ENCODE data around the gene OR2B2. TPM values are rescaled to one million over a fixed set of nuclear protein-coding genes. Genes with fewer than 3 reads are reported as not detected.

OR2B2 gene
- not detected for total RNA-seq
- not detected for polyA plus RNA-seq
- long read RNA-seq, donor 1, result 0 reads
- long read RNA-seq, donor 2, result 0 reads
- long read RNA-seq, donor 3, result 0 reads

DNA sequence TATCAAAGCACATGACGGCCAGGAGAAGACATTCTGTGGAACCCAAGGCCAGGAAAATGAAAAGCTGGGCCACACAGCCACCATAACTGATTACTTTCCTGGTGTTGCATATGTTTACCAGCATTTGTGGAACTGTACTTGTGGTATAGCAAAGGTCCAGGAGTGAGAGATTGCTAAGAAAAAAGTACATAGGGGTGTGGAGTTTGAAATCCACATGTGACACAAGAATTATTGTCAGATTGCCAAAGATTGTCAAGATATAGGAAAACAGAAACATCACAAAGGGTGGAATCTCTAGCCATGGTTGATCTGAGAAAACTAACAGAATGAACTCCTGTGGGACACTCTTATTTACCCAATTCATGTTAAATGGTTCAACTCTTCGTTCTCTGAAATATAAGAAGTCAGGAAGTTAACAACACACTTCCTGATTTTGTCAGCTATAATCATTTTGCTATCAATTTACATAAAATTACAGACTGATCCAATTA lies at the start of gene OR2B2:
Gene OR2B2 (minus strand): TSS at position 441 of the 491 bp plus-strand sequence. CDS start 77 bp downstream, at position 364.
- intact Hi-C loops (cut with DNase I), result no loop called here
- WGBS, 3 donors, result 72 to 78% (median 78%) methylated on average over 2 of the region's 2 CpGs
- TF ChIP-seq, protein P1, sequence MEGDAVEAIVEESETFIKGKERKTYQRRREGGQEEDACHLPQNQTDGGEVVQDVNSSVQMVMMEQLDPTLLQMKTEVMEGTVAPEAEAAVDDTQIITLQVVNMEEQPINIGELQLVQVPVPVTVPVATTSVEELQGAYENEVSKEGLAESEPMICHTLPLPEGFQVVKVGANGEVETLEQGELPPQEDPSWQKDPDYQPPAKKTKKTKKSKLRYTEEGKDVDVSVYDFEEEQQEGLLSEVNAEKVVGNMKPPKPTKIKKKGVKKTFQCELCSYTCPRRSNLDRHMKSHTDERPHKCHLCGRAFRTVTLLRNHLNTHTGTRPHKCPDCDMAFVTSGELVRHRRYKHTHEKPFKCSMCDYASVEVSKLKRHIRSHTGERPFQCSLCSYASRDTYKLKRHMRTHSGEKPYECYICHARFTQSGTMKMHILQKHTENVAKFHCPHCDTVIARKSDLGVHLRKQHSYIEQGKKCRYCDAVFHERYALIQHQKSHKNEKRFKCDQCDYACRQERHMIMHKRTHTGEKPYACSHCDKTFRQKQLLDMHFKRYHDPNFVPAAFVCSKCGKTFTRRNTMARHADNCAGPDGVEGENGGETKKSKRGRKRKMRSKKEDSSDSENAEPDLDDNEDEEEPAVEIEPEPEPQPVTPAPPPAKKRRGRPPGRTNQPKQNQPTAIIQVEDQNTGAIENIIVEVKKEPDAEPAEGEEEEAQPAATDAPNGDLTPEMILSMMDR (IDR thresholded peaks at IDR 0.05), result no peak
- no peak for TF ChIP-seq EP300 (IDR thresholded peaks at IDR 0.05)
- no peak for TF ChIP-seq POLR2A (IDR thresholded peaks at IDR 0.05)
- no peaks in the 10 kb centered on the region for H3K4me1 ChIP-seq (ENCODE audit: insufficient read depth)
- no peaks in the 10 kb centered on the region for H3K27me3 ChIP-seq
- no peaks in the 10 kb centered on the region for H3K36me3 ChIP-seq
- no peaks in the 10 kb centered on the region for H3K9me3 ChIP-seq
- no peak within 1 kb of the TSS for H3K4me3 ChIP-seq
- no peak for DNase-seq
- H3K27ac ChIP-seq, result no peak within 1 kb of the TSS

DNA sequence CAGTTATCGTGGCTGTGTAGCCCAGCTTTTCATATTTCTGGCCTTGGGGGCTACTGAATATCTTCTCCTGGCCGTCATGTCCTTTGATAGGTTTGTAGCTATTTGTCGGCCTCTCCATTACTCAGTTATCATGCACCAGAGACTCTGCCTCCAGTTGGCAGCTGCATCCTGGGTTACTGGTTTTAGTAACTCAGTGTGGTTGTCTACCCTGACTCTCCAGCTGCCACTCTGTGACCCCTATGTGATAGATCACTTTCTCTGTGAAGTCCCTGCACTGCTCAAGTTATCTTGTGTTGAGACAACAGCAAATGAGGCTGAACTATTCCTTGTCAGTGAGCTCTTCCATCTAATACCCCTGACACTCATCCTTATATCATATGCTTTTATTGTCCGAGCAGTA lies 45.3 kb upstream of the OR2B2 start:
- Histone ChIP-seq H3K36me3 (no peaks in the 10 kb centered on the region), H3K27ac (no peak overlapping the region), H3K27me3 (no peaks in the 10 kb centered on the region), H3K4me1 (ENCODE audit: insufficient read depth) (no peaks in the 10 kb centered on the region), H3K4me3 (no peak overlapping the region), H3K9me3 (no peaks in the 10 kb centered on the region)
- WGBS, 3 donors, result 58 to 68% (median 58%) methylated on average over 4 of the region's 4 CpGs
- TF ChIP-seq EP300 (IDR thresholded peaks at IDR 0.05) (no peak), POLR2A (IDR thresholded peaks at IDR 0.05) (no peak)
- TF ChIP-seq, protein P1 (IDR thresholded peaks at IDR 0.05), result no peak
- intact Hi-C loops (cut with DNase I), result no loop called here
- DNase-seq, result no peak

GRCh38 chr6:27956941-27957340 lies 44.7 kb upstream of the OR2B2 start, which contains the start of gene OR2B6:
OR2B6 (plus strand) TSS chr6:27957241; CDS start chr6:27957241, 0 bp downstream.
- H3K4me1 ChIP-seq (ENCODE audit: insufficient read depth), result no peaks in the 10 kb centered on the region
- no peak within 1 kb of the TSS for H3K4me3 ChIP-seq
- WGBS, 3 donors, result 41 to 54% (median 45%) methylated on average over 1 of the region's 1 CpG
- H3K27me3 ChIP-seq, result no peaks in the 10 kb centered on the region
- intact Hi-C loops (cut with DNase I), result no loop called here
- DNase-seq, result no peak
- TF ChIP-seq POLR2A (IDR thresholded peaks at IDR 0.05) (no peak), EP300 (IDR thresholded peaks at IDR 0.05) (no peak)
- TF ChIP-seq, protein P1 (IDR thresholded peaks at IDR 0.05), result no peak
- no peak within 1 kb of the TSS for H3K27ac ChIP-seq
- H3K9me3 ChIP-seq, result no peaks in the 10 kb centered on the region
- no peaks in the 10 kb centered on the region for H3K36me3 ChIP-seq

GRCh38 chr6:27951040-27951439 lies 38.8 kb upstream of the OR2B2 start:
- Histone ChIP-seq H3K9me3 (no peaks in the 10 kb centered on the region), H3K36me3 (no peaks in the 10 kb centered on the region), H3K27me3 (no peaks in the 10 kb centered on the region), H3K4me3 (no peak overlapping the region), H3K27ac (no peak overlapping the region), H3K4me1 (ENCODE audit: insufficient read depth) (no peaks in the 10 kb centered on the region)
- no peak for DNase-seq
- TF ChIP-seq, protein P1 (IDR thresholded peaks at IDR 0.05), result no peak
- 39 to 59% (median 51%) methylated on average over 1 of the region's 1 CpG for WGBS, 3 donors
- intact Hi-C loops (cut with DNase I), result no loop called here
